GM12878 (cell line): ENCODE results near the gene CERK.

Experiments used
- CEBPB ChIP-seq, 2 experiments: fragments of 150-350 bp in 1 of 2; IDR thresholded peaks; 2 replicates each; pipeline ENCODE4 v1.6.1; 2012 to 2014; ENCODE audit warnings: low read depth in 2 of 2, low read length in 2 of 2, borderline replicate concordance in 1 of 2, inconsistent platforms in 1 of 2
- CTCF ChIP-seq, 3 experiments: IDR thresholded peaks in 2 of 3; conservative IDR thresholded peaks in 1 of 3; 2 replicates each; pipeline ENCODE4 v1.5.1; 2011; ENCODE audit warnings: low read depth in 3 of 3, low read length in 3 of 3, mild to moderate bottlenecking in 3 of 3, control low read depth in 2 of 3, moderate library complexity in 2 of 3, inconsistent platforms in 1 of 3, mixed read lengths in 1 of 3; ENCODE audit not compliant: control insufficient read depth in 2 of 3, insufficient read depth in 1 of 3; ENCODE audit errors: extremely low read depth in 1 of 3
- ETV6 ChIP-seq, 2 experiments: fragments of 450-650 bp in 1 of 2; IDR thresholded peaks in 1 of 2; conservative IDR thresholded peaks in 1 of 2; 2 replicates each; pipeline ENCODE4 v1.6.1; 2014; ENCODE audit warnings: antibody characterized with exemption in 1 of 2, borderline replicate concordance in 1 of 2, low read depth in 1 of 2, mild to moderate bottlenecking in 1 of 2, moderate library complexity in 1 of 2
- EZH2 ChIP-seq: IDR thresholded peaks from 2 replicates; pipeline ENCODE4 v1.6.1; 2012; ENCODE audit warnings: low read depth, mild to moderate bottlenecking, control low read depth, inconsistent platforms, low read length, borderline replicate concordance; ENCODE audit not compliant: control insufficient read depth
- MTA3 ChIP-seq: IDR thresholded peaks from 2 replicates; pipeline ENCODE4 v1.6.1; 2012; ENCODE audit warnings: low read length, inconsistent platforms, borderline replicate concordance
- POLR2A ChIP-seq: IDR thresholded peaks from 2 replicates; pipeline ENCODE4 v1.6.1; 2011; ENCODE audit warnings: low read depth, mild to moderate bottlenecking, low read length
- RCOR1 ChIP-seq: conservative IDR thresholded peaks from 2 replicates; pipeline ENCODE4 v1.6.1; 2012; ENCODE audit warnings: low read depth, low read length, improper control_type of control experiment
- REST ChIP-seq: IDR thresholded peaks from 2 replicates; pipeline ENCODE4 v1.6.1; 2012; ENCODE audit warnings: mild to moderate bottlenecking, low read depth, low read length
- SREBF2 ChIP-seq: IDR thresholded peaks from 2 replicates; pipeline ENCODE4 v1.6.1; 2012; ENCODE audit warnings: mild to moderate bottlenecking, low read length
- ZNF24 ChIP-seq: fragments of 450-650 bp; IDR thresholded peaks from 2 replicates; pipeline ENCODE4 v1.6.1; 2017; ENCODE audit warnings: antibody characterized with exemption, mild to moderate bottlenecking

GRCh38 chr22:46699091-46699490 lies 39.0 kb downstream of the CERK start:
- no peak for TF ChIP-seq CTCF (IDR thresholded peaks at IDR 0.05 in 2 of 3, conservative IDR thresholded peaks at IDR 0.05 in 1 of 3; ENCODE audit: control insufficient read depth in 2 of 3, extremely low read depth in 1 of 3, insufficient read depth in 1 of 3, low read depth in 3 of 3, low read length in 3 of 3)
- TF ChIP-seq REST, result no peak
- TF ChIP-seq RCOR1, result no peak
- no peak for TF ChIP-seq ZNF24
- no peak for TF ChIP-seq SREBF2
- TF ChIP-seq POLR2A, result no peak
- TF ChIP-seq MTA3, result no peak
- TF ChIP-seq EZH2, result no peak
- no peak for TF ChIP-seq ETV6 (conservative IDR thresholded peaks at IDR 0.05 in 1 of 2, IDR thresholded peaks at IDR 0.05 in 1 of 2; ENCODE audit: borderline replicate concordance in 1 of 2, low read depth in 1 of 2)
- TF ChIP-seq CEBPB (IDR thresholded peaks at IDR 0.05; ENCODE audit: borderline replicate concordance in 1 of 2, low read depth in 2 of 2, low read length in 2 of 2), result no peak
